Fibroblast of lung (primary cell): ENCODE data around the gene CACNA1E.

ENCODE experiments used
- EZH2 ChIP-seq: IDR thresholded peaks from 2 replicates; pipeline ENCODE4 v1.5.1; 2012; ENCODE audit warnings: low read length, control low read depth, mild to moderate bottlenecking; ENCODE audit errors: missing control alignments
- TF ChIP-seq, protein P1 (sequence below), 2 donors: IDR thresholded peaks in 1 of 2; conservative IDR thresholded peaks in 1 of 2; 1 replicate in 1 of 2; 2 replicates in 1 of 2; pipeline ENCODE4 v1.5.1; 2011 to 2012; ENCODE audit warnings: low read length in 2 of 2, control low read depth in 1 of 2, inconsistent platforms in 1 of 2, low read depth in 1 of 2, mild to moderate bottlenecking in 1 of 2

DNA sequence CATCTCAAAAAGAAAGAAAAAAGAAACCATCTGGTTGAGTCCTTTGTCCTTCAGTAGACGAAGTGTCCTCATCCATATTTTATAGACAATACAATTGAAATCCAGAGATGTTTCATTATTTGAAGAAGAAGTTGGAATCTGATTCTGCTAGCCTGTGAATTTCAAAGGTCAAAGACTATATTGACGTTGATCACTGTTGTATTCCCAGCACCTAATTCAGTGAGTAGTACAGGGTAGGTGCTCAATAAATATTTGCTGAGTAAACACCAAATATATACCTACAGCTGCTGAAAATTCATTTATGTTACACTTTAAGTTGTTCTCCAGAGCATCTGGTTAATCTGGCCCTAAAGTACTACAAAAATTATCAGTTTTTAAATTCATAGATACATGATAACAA, 135.2 kb downstream of the CACNA1E start:
- TF ChIP-seq EZH2: no peak
- TF ChIP-seq, protein P1, sequence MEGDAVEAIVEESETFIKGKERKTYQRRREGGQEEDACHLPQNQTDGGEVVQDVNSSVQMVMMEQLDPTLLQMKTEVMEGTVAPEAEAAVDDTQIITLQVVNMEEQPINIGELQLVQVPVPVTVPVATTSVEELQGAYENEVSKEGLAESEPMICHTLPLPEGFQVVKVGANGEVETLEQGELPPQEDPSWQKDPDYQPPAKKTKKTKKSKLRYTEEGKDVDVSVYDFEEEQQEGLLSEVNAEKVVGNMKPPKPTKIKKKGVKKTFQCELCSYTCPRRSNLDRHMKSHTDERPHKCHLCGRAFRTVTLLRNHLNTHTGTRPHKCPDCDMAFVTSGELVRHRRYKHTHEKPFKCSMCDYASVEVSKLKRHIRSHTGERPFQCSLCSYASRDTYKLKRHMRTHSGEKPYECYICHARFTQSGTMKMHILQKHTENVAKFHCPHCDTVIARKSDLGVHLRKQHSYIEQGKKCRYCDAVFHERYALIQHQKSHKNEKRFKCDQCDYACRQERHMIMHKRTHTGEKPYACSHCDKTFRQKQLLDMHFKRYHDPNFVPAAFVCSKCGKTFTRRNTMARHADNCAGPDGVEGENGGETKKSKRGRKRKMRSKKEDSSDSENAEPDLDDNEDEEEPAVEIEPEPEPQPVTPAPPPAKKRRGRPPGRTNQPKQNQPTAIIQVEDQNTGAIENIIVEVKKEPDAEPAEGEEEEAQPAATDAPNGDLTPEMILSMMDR (conservative IDR thresholded peaks at IDR 0.05 in 1 of 2, IDR thresholded peaks at IDR 0.05 in 1 of 2; ENCODE audit: low read depth in 1 of 2, low read length in 2 of 2): no peak
